ENCODE results near the gene PSME2. TPM values are rescaled to one million over a fixed set of nuclear protein-coding genes. Genes with fewer than 3 reads are reported as not detected.
A peak's percentile ranks its signal among the peaks of the same experiment; 100 is the strongest.

The PSME2 gene
- total and polyA plus RNA-seq, 9 of the 15 experiments (the other 6 are each of a cell fraction or from before 2014, with no cell fraction given), result 111 to 579 (median 159) TPM

GRCh38 chr14:24188251-24189058 lies 42.0 kb upstream of the PSME2 start, which contains the start of gene IPO4 (continued):
- no peak for TF ChIP-seq E2F5 (CRISPR knock-in tag; IDR thresholded peaks at IDR 0.05)
- peak; percentile 77; the same call in 1 of the 2 replicates for TF ChIP-seq ESRRA (IDR thresholded peaks at IDR 0.05; ENCODE audit: borderline replicate concordance, low read depth)
- TF ChIP-seq SIN3A (IDR thresholded peaks at IDR 0.05; ENCODE audit: borderline replicate concordance in 2 of 2, control insufficient read depth in 1 of 2, low read depth in 2 of 2, low read length in 2 of 2), result peak; percentile 99 to 100
- TF ChIP-seq THRAP3 (IDR thresholded peaks at IDR 0.05; ENCODE audit: borderline replicate concordance), result no peak
- TF ChIP-seq CREB3L1 (IDR thresholded peaks at IDR 0.05; ENCODE audit: borderline replicate concordance, low read depth), result peak; percentile 65; the same call in 1 of the 2 replicates
- peak; percentile 87 for TF ChIP-seq HCFC1 (IDR thresholded peaks at IDR 0.05; ENCODE audit: low read depth, low read length)
- TF ChIP-seq CUX1 (CRISPR knock-in tag; IDR thresholded peaks at IDR 0.05), result no peak
- TF ChIP-seq ZSCAN32 (CRISPR knock-in tag; IDR thresholded peaks at IDR 0.05), result no peak
- no peak for TF ChIP-seq ZBTB43 (CRISPR knock-in tag; IDR thresholded peaks at IDR 0.05)
- peak; percentile 57 for TF ChIP-seq CHD2 (IDR thresholded peaks at IDR 0.05; ENCODE audit: low read depth, low read length)
- TF ChIP-seq ZNF263 (CRISPR knock-in tag; IDR thresholded peaks at IDR 0.05; ENCODE audit: borderline replicate concordance), result peak; percentile 39; the same call in 1 of the 2 replicates
- peak in 1 of 2 experiments; percentile 41; a peak in 1 of 4 replicates for TF ChIP-seq NONO (IDR thresholded peaks at IDR 0.05; ENCODE audit: low read depth in 2 of 2, low read length in 1 of 2)
- no peak for TF ChIP-seq ZNF512 (tag; IDR thresholded peaks at IDR 0.05)
- peak; percentile 95 for TF ChIP-seq ZC3H11A (IDR thresholded peaks at IDR 0.05; ENCODE audit: low read depth, low read length)
- TF ChIP-seq POU5F1 (IDR thresholded peaks at IDR 0.05; ENCODE audit: borderline replicate concordance, low read depth, low read length, partially characterized antibody), result peak; percentile 20

All from K562 (cell line).